GM12865 (cell line): ENCODE measurements around the gene LCK.

ENCODE experiments used
- DNase-seq: peaks from one replicate; pipeline ENCODE4 v3.0.0; 2010; ENCODE audit warnings: low read depth
- H3K4me3 ChIP-seq: 2 replicates; pipeline ENCODE4 v1.5.1; 2011; ENCODE audit warnings: mild to moderate bottlenecking, low read depth, low read length, control low read depth
- TF ChIP-seq, protein P1 (sequence below): IDR thresholded peaks from 2 replicates; pipeline ENCODE4 v1.5.1; 2011; ENCODE audit warnings: low read length, control low read depth, low read depth, inconsistent platforms; ENCODE audit not compliant: insufficient read depth; ENCODE audit errors: missing control alignments

The LCK gene

DNA sequence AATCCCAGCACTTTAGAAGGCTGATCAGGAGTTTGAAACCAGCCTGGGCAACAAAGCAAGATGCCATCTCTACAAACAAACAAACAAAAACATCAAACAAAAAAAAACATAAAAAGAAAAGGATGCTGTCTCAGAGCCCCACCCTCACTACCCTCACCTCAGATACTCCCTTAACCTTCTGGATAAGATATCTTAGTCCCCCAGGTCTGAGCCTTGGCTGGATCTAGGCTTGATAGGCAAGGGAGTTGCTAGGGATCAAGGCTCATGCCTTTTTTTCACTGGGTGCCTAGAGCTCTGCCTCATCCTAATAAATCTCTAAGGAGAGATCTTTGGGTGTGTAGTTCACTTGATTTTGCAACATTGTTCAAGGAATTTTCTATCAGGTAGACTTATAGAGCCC is 48.3 kb downstream of the LCK start:
- TF ChIP-seq, protein P1, sequence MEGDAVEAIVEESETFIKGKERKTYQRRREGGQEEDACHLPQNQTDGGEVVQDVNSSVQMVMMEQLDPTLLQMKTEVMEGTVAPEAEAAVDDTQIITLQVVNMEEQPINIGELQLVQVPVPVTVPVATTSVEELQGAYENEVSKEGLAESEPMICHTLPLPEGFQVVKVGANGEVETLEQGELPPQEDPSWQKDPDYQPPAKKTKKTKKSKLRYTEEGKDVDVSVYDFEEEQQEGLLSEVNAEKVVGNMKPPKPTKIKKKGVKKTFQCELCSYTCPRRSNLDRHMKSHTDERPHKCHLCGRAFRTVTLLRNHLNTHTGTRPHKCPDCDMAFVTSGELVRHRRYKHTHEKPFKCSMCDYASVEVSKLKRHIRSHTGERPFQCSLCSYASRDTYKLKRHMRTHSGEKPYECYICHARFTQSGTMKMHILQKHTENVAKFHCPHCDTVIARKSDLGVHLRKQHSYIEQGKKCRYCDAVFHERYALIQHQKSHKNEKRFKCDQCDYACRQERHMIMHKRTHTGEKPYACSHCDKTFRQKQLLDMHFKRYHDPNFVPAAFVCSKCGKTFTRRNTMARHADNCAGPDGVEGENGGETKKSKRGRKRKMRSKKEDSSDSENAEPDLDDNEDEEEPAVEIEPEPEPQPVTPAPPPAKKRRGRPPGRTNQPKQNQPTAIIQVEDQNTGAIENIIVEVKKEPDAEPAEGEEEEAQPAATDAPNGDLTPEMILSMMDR = no peak
- no peak for DNase-seq
- H3K4me3 ChIP-seq = no peak overlapping the region

DNA sequence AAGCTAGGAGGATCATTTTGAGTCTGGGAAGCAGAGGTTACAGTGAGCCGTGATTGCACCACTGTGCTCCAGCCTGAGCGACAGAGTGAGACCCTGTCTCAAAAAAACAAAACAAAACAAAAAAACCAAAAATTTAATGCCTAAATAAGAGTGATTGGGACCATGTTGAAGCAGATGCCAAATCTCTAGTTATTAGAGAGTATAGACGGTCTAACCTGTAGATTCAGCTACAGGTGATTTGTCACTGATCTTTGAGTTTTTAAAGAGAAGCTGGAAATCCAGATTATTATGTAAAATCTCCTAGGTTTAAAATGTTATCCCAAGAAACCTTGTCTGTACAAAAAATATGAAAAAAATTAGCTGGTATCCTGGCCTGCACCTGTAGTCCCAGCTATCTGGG is 52.3 kb downstream of the LCK start:
- no peak overlapping the region for H3K4me3 ChIP-seq
- no peak for DNase-seq
- TF ChIP-seq, protein P1 = no peak

DNA sequence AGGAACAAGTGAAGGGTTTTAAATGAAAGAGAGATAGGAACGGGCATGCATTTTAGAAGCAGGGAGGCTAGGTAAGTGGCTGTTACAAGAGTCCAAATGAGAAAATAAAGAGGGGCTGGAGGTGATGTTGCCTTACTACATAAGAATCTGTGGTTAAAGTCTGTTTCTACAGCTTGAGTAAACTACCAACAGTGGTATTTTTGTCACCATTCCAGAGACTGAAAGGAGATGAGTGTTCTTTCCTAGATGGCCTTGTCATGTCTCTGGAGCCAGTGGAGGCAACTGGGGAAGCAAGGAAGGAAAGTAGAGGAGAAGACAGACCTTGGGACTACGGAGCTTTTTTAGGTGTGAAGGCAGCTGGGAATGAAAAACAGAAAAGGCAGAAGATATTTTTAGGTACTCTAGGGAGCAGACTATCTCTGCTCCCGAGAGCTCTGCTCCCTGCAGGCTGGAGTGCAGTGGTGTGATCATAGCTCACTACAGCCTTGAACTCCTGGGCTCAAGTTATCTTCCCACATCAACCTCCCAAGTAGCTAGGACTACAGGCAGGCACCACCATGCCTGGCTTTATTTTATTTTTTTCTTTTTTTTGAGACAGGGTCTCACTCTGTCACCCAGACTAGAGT is 53.0 kb downstream of the LCK start:
- TF ChIP-seq, protein P1 = no peak
- no peak overlapping the region for H3K4me3 ChIP-seq
- DNase-seq = no peak

DNA sequence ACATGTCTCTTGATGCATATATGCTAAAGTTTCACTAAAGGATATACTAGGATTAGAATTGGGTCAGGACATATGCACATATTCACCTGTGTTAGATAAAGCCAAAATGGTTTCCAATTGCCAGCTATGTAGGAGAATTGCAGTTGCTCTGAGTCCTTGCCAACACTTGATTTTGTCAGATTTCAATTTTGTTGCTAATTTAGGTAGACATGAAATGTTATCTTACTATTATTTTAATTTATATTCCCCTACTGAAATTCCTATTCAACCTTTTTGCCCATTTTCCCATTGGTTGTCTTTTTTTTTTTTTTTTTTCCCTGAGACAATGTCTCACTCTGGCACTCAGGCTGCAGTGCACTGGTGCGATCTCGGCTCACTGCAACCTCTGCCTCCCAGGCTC is 54.2 kb downstream of the LCK start:
- no peak for DNase-seq
- no peak overlapping the region for H3K4me3 ChIP-seq
- TF ChIP-seq, protein P1 = no peak

DNA sequence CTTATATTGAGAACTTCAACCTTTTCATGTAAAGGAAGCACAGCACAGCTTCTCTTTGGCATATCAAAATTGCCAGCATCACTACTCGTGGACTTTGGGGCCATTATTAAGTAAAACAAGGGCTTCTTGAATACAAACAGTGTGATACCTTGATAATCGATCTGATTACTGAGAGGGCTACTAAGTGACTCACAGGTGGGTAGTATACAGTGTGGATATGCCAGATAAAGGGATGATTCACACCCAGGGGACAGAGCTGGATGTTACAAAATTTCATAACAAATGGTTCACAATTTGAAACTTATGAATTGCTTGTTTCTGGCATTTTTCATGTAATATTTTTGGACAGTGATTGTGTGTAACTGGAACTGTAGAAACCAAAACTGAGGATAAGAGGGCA is 56.3 kb downstream of the LCK start:
- TF ChIP-seq, protein P1 = no peak
- no peak overlapping the region for H3K4me3 ChIP-seq
- DNase-seq = no peak

DNA sequence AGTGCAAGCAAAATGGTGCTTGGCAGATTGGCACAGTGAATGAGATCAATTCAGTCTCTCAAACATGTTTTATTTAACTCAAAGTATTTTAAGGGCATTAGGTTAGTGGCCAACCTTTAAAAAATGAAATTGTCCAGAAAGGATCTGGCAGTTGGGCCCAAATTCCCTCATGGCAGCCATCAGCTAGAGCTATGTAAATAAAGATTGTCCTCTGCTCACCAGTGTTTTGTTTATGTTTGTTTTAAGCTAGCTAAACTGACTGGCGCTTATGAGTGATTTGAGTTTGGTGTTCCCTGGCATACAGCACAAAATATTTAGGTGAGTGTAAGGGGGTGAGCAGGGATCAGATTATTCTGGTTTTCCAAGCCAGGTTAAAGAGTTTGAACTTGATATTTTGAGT is 58.9 kb downstream of the LCK start:
- no peak for DNase-seq
- TF ChIP-seq, protein P1 = no peak
- no peak overlapping the region for H3K4me3 ChIP-seq

DNA sequence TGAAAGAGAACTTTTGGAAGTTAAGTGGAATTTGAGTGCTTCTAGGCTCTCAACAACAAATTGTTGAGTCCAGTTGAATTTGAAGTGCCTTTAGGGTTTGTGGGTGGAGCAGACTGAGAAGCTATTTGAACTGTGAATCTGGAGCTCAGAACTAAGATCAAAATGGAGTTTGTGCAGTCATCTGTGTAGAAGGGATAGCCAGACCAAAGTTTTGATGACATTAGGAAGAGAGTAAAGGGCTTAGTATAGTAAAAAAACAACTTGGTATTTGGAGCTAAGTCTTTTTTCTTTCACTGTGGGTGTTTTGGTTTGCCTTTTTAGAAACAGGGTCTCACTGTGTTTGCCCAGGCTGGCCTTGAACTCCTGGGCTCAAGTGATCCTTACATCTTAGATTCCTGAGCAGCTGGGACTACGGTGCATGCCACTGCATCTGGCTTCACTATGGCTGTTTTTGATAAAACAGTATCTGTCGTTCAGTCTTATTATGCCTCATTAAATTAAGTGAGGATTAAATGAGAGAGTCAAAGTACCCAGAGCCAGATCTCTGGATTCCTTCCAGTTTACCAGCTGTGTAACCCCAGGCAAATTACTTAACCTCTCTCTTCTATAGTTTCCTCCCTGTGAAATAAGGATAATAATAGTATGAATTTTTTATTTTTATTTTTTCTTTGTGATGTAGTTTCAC is 60.8 kb downstream of the LCK start:
- TF ChIP-seq, protein P1 = no peak
- H3K4me3 ChIP-seq = no peak overlapping the region
- no peak for DNase-seq
